Neural crest cell (in vitro differentiated cells): Measurements from ENCODE around the gene APCDD1. TPM values are rescaled to one million over a fixed set of nuclear protein-coding genes. Genes with fewer than 3 reads are reported as not detected.
A peak's percentile ranks its signal among the peaks of the same experiment; 100 is the strongest.

ENCODE experiments used
- DNase-seq: peaks from one replicate; pipeline ENCODE4 v3.0.0; 2021; ENCODE audit warnings: low read depth, mixed read lengths, low spot score
- H3K27ac Mint-ChIP-seq: one replicate; pipeline ENCODE4 v1.8.0; 2021; ENCODE audit warnings: mild to moderate bottlenecking, mixed read lengths; ENCODE audit not compliant: unreplicated experiment
- H3K27me3 Mint-ChIP-seq: 2 replicates; pipeline ENCODE4 v1.8.0; 2021; ENCODE audit warnings: low read depth, mild to moderate bottlenecking, mixed read lengths
- H3K36me3 Mint-ChIP-seq: 2 replicates; pipeline ENCODE4 v1.8.0; 2021; ENCODE audit warnings: low read depth, mild to moderate bottlenecking, mixed read lengths
- H3K4me1 Mint-ChIP-seq: 2 replicates; pipeline ENCODE4 v1.8.0; 2021; ENCODE audit warnings: mixed read lengths
- H3K4me3 Mint-ChIP-seq: one replicate; pipeline ENCODE4 v1.8.0; 2021; ENCODE audit warnings: mild to moderate bottlenecking, mixed read lengths
- H3K9me3 Mint-ChIP-seq: 2 replicates; pipeline ENCODE4 v1.8.0; 2021; ENCODE audit warnings: mixed read lengths
- total RNA-seq: library from RNA; stranded (reverse); gene quantifications from 2 replicates; pipeline ENCODE4 v1.2.1, GENCODE V29; 2021
- TF ChIP-seq, protein P1 (sequence below): fragments of 200-600 bp; sonication (generic); conservative IDR thresholded peaks from 2 replicates; pipeline ENCODE4 v1.5.0; 2021; ENCODE audit warnings: antibody characterized with exemption, mild to moderate bottlenecking

The APCDD1 gene
- total RNA-seq, 1 donor from 2014 or later, result 51.9 TPM

DNA sequence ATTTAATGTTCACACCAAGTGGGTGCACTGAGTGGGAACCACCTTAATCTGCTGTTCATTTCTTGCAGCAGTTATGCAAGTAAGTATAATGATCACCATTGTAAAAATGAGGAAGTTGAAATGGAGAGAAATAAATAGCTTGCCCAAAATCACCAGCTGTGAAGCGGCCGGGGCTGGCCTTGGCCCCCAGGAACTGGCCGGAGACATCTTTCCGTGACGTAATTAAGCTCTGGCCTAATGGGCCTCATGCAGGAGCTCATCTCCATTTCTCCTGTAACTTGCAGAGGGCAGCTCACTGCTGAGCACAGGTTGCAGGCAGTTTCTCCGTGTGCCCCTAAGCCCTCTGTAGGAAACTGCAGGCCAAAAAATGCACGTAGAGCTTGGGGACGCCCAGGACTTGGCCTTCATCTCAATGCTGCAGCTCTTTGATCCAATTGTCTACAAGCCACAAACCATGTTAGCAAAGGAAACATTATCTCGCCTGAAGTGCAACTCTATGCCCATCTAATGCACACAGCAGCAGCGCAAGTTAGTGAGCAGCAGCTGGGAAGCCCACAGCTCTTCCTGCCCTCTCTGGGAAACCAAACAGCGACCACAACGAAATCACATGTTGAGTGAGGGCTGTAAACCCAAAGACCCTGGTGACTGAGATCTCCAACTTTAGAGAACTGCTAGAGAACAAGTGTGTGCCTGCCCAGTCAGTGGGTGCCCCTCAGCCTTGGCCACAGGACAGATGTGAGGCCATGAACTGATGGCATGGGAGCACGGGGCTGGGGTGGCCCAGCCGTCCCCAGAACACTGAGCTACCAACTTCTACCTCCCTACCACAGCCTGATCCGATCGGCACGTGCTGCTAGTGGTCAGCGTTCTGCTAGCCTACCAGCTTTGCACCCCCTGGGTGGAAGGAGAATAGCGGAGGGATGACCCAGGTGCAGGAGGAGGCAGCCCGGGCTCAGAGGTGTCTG is 28.8 kb downstream of the APCDD1 start:
- Mint-ChIP-seq H3K27me3 (no peaks in the 10 kb centered on the region), H3K9me3 (no peaks in the 10 kb centered on the region), H3K27ac (no peak overlapping the region)

DNA sequence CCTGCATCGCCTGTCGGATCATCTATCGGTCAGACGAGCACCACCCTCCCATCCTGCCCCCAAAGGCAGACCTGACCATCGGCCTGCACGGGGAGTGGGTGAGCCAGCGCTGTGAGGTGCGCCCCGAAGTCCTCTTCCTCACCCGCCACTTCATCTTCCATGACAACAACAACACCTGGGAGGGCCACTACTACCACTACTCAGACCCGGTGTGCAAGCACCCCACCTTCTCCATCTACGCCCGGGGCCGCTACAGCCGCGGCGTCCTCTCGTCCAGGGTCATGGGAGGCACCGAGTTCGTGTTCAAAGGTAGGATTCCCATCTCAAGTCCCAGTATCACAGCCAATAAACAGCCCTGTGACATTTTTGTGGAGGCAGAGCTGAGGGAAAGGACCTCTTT is 31.0 kb downstream of the APCDD1 start:
- Mint-ChIP-seq H3K4me3 (no peak overlapping the region), H3K27me3 (no peaks in the 10 kb centered on the region), H3K9me3 (no peaks in the 10 kb centered on the region), H3K4me1 (peaks cover 12% of the 10 kb centered on the region), H3K27ac (no peak overlapping the region), H3K36me3 (peaks cover 11% of the 10 kb centered on the region)
- no peak for DNase-seq
- TF ChIP-seq, protein P1, sequence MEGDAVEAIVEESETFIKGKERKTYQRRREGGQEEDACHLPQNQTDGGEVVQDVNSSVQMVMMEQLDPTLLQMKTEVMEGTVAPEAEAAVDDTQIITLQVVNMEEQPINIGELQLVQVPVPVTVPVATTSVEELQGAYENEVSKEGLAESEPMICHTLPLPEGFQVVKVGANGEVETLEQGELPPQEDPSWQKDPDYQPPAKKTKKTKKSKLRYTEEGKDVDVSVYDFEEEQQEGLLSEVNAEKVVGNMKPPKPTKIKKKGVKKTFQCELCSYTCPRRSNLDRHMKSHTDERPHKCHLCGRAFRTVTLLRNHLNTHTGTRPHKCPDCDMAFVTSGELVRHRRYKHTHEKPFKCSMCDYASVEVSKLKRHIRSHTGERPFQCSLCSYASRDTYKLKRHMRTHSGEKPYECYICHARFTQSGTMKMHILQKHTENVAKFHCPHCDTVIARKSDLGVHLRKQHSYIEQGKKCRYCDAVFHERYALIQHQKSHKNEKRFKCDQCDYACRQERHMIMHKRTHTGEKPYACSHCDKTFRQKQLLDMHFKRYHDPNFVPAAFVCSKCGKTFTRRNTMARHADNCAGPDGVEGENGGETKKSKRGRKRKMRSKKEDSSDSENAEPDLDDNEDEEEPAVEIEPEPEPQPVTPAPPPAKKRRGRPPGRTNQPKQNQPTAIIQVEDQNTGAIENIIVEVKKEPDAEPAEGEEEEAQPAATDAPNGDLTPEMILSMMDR, result no peak

More for the DNA sequence above, 28.8 kb downstream of the APCDD1 start:
- peaks cover 10% of the 10 kb centered on the region for H3K36me3 Mint-ChIP-seq
- TF ChIP-seq, protein P1, result no peak
- H3K4me3 Mint-ChIP-seq, result no peak overlapping the region
- peaks cover 9% of the 10 kb centered on the region for H3K4me1 Mint-ChIP-seq
- no peak for DNase-seq

DNA sequence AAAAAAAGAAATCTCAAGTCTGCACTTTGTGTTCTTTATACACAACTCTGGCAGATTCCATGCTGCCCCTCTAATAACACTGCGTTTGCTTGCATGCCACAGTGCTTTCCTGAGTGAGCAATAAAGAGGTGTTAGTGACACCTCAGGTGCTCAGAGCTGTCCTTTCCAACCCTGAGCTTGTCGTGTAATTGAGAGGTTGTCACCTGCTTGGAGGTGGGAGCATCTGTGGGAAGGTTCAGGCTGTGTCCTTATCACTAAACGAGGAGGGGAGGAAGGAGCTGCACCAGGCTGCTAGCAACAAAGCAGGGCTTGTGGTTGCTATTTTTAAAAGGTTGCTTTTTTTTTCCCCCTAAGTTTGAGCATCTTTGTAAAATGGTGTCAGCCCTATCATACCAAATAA is 31.9 kb downstream of the APCDD1 start:
- Mint-ChIP-seq H3K36me3 (peaks cover 11% of the 10 kb centered on the region), H3K27ac (no peak overlapping the region), H3K9me3 (no peaks in the 10 kb centered on the region), H3K4me1 (peaks cover 12% of the 10 kb centered on the region), H3K4me3 (no peak overlapping the region), H3K27me3 (no peaks in the 10 kb centered on the region)
- TF ChIP-seq, protein P1, result no peak
- DNase-seq, result no peak

DNA sequence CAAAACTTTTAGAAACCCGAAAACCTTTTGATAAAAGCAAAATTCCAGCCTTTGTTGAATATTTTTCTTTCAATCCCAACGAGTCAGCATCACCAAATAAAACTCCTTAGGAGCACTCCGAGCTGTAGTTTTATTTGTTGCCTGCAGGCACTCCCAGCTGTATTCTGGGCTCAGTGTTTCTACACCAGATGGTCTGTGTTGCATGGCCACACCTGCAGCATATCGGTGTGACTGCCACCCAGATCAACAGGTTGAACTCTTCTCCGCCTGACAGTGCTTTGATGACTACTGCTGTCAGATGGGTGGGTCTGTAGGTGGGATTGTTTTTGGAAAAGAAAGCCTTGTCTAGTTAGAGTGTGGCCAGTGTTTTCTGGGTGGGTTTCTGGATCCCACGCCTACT is 32.7 kb downstream of the APCDD1 start:
- Mint-ChIP-seq H3K4me1 (peaks cover 11% of the 10 kb centered on the region), H3K36me3 (peaks cover 11% of the 10 kb centered on the region), H3K27ac (no peak overlapping the region), H3K4me3 (no peak overlapping the region), H3K27me3 (no peaks in the 10 kb centered on the region), H3K9me3 (no peaks in the 10 kb centered on the region)
- DNase-seq, result no peak
- TF ChIP-seq, protein P1, result peak; percentile 24

DNA sequence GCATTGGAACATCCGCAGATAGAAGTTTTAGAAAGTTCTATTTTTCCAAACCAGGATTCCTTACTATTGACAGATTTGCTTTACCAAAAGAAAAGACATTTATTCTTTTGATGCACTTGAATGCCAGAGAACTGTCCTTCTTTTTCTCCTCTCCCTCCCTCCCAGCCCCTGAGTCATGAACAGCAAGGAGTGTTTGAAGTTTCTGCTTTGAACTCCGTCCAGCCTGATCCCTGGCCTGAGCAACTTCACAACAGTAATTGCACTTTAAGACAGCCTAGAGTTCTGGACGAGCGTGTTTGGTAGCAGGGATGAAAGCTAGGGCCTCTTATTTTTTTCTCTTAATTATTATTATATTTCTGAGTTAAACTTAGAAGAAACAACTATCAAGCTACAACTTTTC is 33.6 kb downstream of the APCDD1 start:
- H3K36me3 Mint-ChIP-seq, result peaks cover 11% of the 10 kb centered on the region

More for the DNA sequence above, 33.6 kb downstream of the APCDD1 start:
- Mint-ChIP-seq H3K27ac (no peak overlapping the region), H3K4me1 (peaks cover 11% of the 10 kb centered on the region), H3K27me3 (no peaks in the 10 kb centered on the region), H3K4me3 (no peak overlapping the region), H3K9me3 (no peaks in the 10 kb centered on the region)
- TF ChIP-seq, protein P1, result no peak
- no peak for DNase-seq
